GM12878 (cell line): ENCODE measurements around the gene DNAJC6. TPM values are rescaled to one million over a fixed set of nuclear protein-coding genes. Genes with fewer than 3 reads are reported as not detected.

ENCODE experiments used
- ATAC-seq: fragments of 200-7000 bp; cut with Tn5 transposase; 3 replicates; pipeline ENCODE4 v1.9.1; 2020; ENCODE audit warnings: mild to moderate bottlenecking, moderate library complexity
- BruUV-seq: library from RNA; stranded (reverse); fragments of 400-500 nt; replicated peaks from 2 replicates; lab custom pipeline; 2021; lab: Mats Ljungman, UMichigan
- CTCF ChIA-PET: fragments of 300-600 bp; sonication (Branson Sonifier 250); formaldehyde crosslinking; extraction: SDS; loops from one replicate; lab custom pipeline; 2021; ENCODE audit warnings: inconsistent platforms; lab: Yijun Ruan, JAX
- POLR2A ChIA-PET: fragments of 350-600 bp; formaldehyde crosslinking; extraction: SDS; loops from one replicate; lab custom pipeline; 2021; ENCODE audit warnings: inconsistent platforms; lab: Charles Lee
- RAD21 ChIA-PET: fragments of 300-600 bp; sonication (Branson Sonifier 250); formaldehyde crosslinking; loops from one replicate; lab custom pipeline; 2023; ENCODE audit warnings: antibody characterized with exemption; ENCODE audit not compliant: unreplicated experiment; lab: Charles Lee
- SMC1A ChIA-PET: fragments of 300-600 bp; sonication (Branson Sonifier 250); formaldehyde crosslinking; loops from one replicate; lab custom pipeline; 2023; ENCODE audit not compliant: unreplicated experiment, uncharacterized antibody; lab: Charles Lee
- DNase-seq: peaks from one replicate; pipeline ENCODE4 v3.0.0-alpha.2; 2011; ENCODE audit warnings: low read depth, low spot score
- FAIRE-seq: peaks from 3 replicates; lab custom pipeline; 2011; peaks lifted over from hg19 to GRCh38; lab: Jason Lieb, UNC
- H2AFZ ChIP-seq: 2 replicates; pipeline ENCODE4 v1.6.0; 2011; ENCODE audit warnings: low read depth, low read length, control low read depth; ENCODE audit not compliant: control insufficient read depth
- H3K27ac ChIP-seq: 2 replicates; pipeline ENCODE4 v1.5.1; 2011; ENCODE audit warnings: control low read depth; ENCODE audit not compliant: control insufficient read depth, insufficient read depth
- H3K27me3 ChIP-seq, 2 experiments: replicated peaks in 1 of 2; 2 replicates each; pipeline versions ENCODE4 v1.6.0 to v1.6.1; 2011; ENCODE audit warnings: low read length in 1 of 2; ENCODE audit not compliant: control insufficient read depth in 2 of 2, insufficient read depth in 2 of 2
- H3K36me3 ChIP-seq, 2 experiments: 2 replicates each; pipeline ENCODE4 v1.5.1; 2011; ENCODE audit warnings: low read length in 1 of 2; ENCODE audit not compliant: control insufficient read depth in 2 of 2, insufficient read depth in 2 of 2
- H3K4me1 ChIP-seq: 2 replicates; pipeline ENCODE4 v1.6.1; 2011; ENCODE audit warnings: mild to moderate bottlenecking, low read length, moderate library complexity, mixed read lengths; ENCODE audit not compliant: control insufficient read depth, insufficient read depth
- H3K4me2 ChIP-seq: 2 replicates; pipeline ENCODE4 v1.6.0; 2011; ENCODE audit warnings: control low read depth; ENCODE audit not compliant: control insufficient read depth, insufficient read depth
- H3K4me3 ChIP-seq: fragments of 200-600 bp; sonication (generic); 2 replicates; pipeline ENCODE4 v1.5.1; 2016
- H3K79me2 ChIP-seq: 2 replicates; pipeline ENCODE4 v1.6.0; 2011; ENCODE audit warnings: low read length; ENCODE audit not compliant: control insufficient read depth, insufficient read depth
- H3K9ac ChIP-seq: 2 replicates; pipeline ENCODE4 v1.8.0; 2011; ENCODE audit warnings: low read length, control low read depth, mixed read lengths; ENCODE audit not compliant: control insufficient read depth, insufficient read depth
- H3K9me3 ChIP-seq: replicated peaks from 3 replicates; pipeline ENCODE4 v1.5.1; 2011; ENCODE audit warnings: mild to moderate bottlenecking, low read length; ENCODE audit not compliant: control insufficient read depth, insufficient read depth
- H4K20me1 ChIP-seq: 2 replicates; pipeline ENCODE4 v1.6.0; 2011; ENCODE audit not compliant: control insufficient read depth, insufficient read depth
- CBX5 ChIP-seq: sonication (generic); IDR thresholded peaks from 2 replicates; pipeline ENCODE4 v1.6.1; 2016; ENCODE audit warnings: low read depth, moderate library complexity, mild to moderate bottlenecking, inconsistent platforms
- FOXK2 ChIP-seq: fragments of 450-650 bp; IDR thresholded peaks from 2 replicates; pipeline ENCODE4 v1.6.1; 2017; ENCODE audit warnings: mild to moderate bottlenecking, moderate library complexity
- HDAC2 ChIP-seq: fragments of 200-600 bp; sonication (generic); IDR thresholded peaks from 2 replicates; pipeline ENCODE4 v1.6.1; 2017
- JUNB ChIP-seq: IDR thresholded peaks from 2 replicates; pipeline ENCODE4 v1.6.1; 2016; ENCODE audit warnings: antibody characterized with exemption, mild to moderate bottlenecking
- MEF2B ChIP-seq: fragments of 450-650 bp; IDR thresholded peaks from 2 replicates; pipeline ENCODE4 v1.6.1; 2018; ENCODE audit warnings: mild to moderate bottlenecking, moderate library complexity; ENCODE audit not compliant: partially characterized antibody, poor library complexity, severe bottlenecking
- SPI1 ChIP-seq: IDR thresholded peaks from 2 replicates; pipeline ENCODE4 v1.6.1; 2011; ENCODE audit warnings: low read depth, mild to moderate bottlenecking, low read length, moderate library complexity, borderline replicate concordance; ENCODE audit not compliant: insufficient read depth
- TBL1XR1 ChIP-seq: IDR thresholded peaks from 2 replicates; pipeline ENCODE4 v1.6.1; 2012; ENCODE audit warnings: low read depth, low read length, improper control_type of control experiment
- ZBTB11 ChIP-seq: fragments of 450-650 bp; formaldehyde crosslinking; IDR thresholded peaks from 2 replicates; pipeline ENCODE4 v1.5.0; 2022; ENCODE audit warnings: mild to moderate bottlenecking, missing genetic modification characterization
- WGBS: methylation state at CpG from one replicate; pipeline ENCODE4 v1.1.6; 2016; ENCODE audit warnings: low lambda C conversion rate; ENCODE audit not compliant: insufficient replicate concordance, insufficient coverage; ENCODE audit errors: missing lambda C conversion rate; 5-methylcytosine and 5-hydroxymethylcytosine counted together
- in situ Hi-C: fragments of 300-500 bp; cut with MboI; formaldehyde crosslinking; loops from 9 replicates; pipeline ENCODE4 v1.14.3; 2018; ENCODE audit warnings: mixed read lengths
- intact Hi-C: fragments of 100-400 bp; cut with micrococcal nuclease; formaldehyde crosslinking; loops from one replicate; pipeline ENCODE4 v1.14.2; 2022; ENCODE audit not compliant: unreplicated experiment
- polyA plus RNA-seq, 11 experiments: library from polyadenylated mRNA; depleted of rRNA in 4 of 11; unstranded in 6 of 11; stranded (reverse) in 5 of 11; fragments of >200 nt; fragmentation: Nextera tagmentation in 4 of 11; fragmentation: Illumina TruSeq in 1 of 11; extraction: Ambion mirVana in 4 of 11; extraction: Trizol in 1 of 11; gene quantifications; 1 replicate in 1 of 11; 2 replicates in 10 of 11; pipeline versions ENCODE4 v1.2.1 to v1.2.3, GENCODE V29; 2011 to 2016; ENCODE audit warnings: inconsistent platforms in 2 of 11, missing spikeins in 2 of 11, low read depth in 1 of 11
- total RNA-seq, 4 experiments: library from RNA; depleted of rRNA in 3 of 4; stranded (reverse); fragments of >200 nt in 3 of 4; fragmentation: Illumina TruSeq in 1 of 4; extraction: Trizol in 1 of 4; gene quantifications; 2 replicates each; pipeline versions ENCODE4 v1.2.1 to v1.2.3, GENCODE V29; 2013 to 2021

Gene DNAJC6
- total and polyA plus RNA-seq, 10 of the 15 experiments (the other 5 are each of a cell fraction or from before 2014, with no cell fraction given), result 0.08 to 4.3 (median 2.7) TPM

- no peak for TF ChIP-seq ZBTB11 (CRISPR knock-in tag)
- TF ChIP-seq FOXK2, result no peak
Measured at GRCh38 chr1:65308781-65309303, 501 bp upstream of the DNAJC6 start (continued).

GRCh38 chr1:65310078-65310587 lies 790 bp downstream of the DNAJC6 start:
- Histone ChIP-seq H3K4me2 (no peak overlapping the region), H3K4me3 (no peak overlapping the region), H3K27me3 (no peaks in the 10 kb centered on the region; a peak in 2 of 4 replicates), H3K9ac (no peak overlapping the region), H3K27ac (no peak overlapping the region), H3K36me3 (no peaks in the 10 kb centered on the region), H4K20me1 (no peaks in the 10 kb centered on the region), H3K79me2 (no peaks in the 10 kb centered on the region), H2AFZ (no peak overlapping the region), H3K9me3 (no peaks in the 10 kb centered on the region), H3K4me1 (no peaks in the 10 kb centered on the region)
- ChIA-PET SMC1A (interaction anchor here (1.0 kb wide), 1 partner anchor 18 kb away, joined by 3 read pairs; no protein-coding TSS in a partner anchor), RAD21 (no interaction called here), CTCF (no interaction called here), POLR2A (no interaction called here)
- intact Hi-C loops, result no loop called here
- ATAC-seq (no peak), FAIRE-seq (no peak), DNase-seq (no peak)
- no TSS peak for BruUV-seq
- 68% methylated on average over 4 of the region's 12 CpGs for WGBS
- TF ChIP-seq TBL1XR1 (no peak), HDAC2 (no peak), JUNB (no peak), MEF2B (no peak), SPI1 (no peak), CBX5 (no peak)
- in situ Hi-C loops, result no loop called here
